Stimulated activated CD4-positive, alpha-beta T cell treated with anti-CD3 and anti-CD28 coated beads, Interleukin-15, amount 100 ng/mL, for 24 hours (primary cell): ENCODE data around the gene SLC25A15.
"Not testable (repeated sequence)": the region's sequence is repeated elsewhere in the genome, so short reads cannot be mapped to it uniquely, and the experiment has no call there.

ENCODE experiments used
- DNase-seq: peaks from one replicate; pipeline ENCODE4 v3.0.0-alpha.2; 2020

The SLC25A15 gene

GRCh38 chr13:40814803-40815202 is 25.4 kb downstream of the SLC25A15 start:
- no peak for DNase-seq

GRCh38 chr13:40818926-40819325 is 29.5 kb downstream of the SLC25A15 start:
- no peak for DNase-seq

GRCh38 chr13:40819797-40820315 is 30.4 kb downstream of the SLC25A15 start:
- no peak for DNase-seq

GRCh38 chr13:40839725-40840124 is 50.3 kb downstream of the SLC25A15 start:
- not testable (repeated sequence) for DNase-seq

GRCh38 chr13:40840955-40841354 is 51.5 kb downstream of the SLC25A15 start:
- DNase-seq, result not testable (repeated sequence)
